OCI-LY7 (cell line): ENCODE measurements around the gene CNPPD1. TPM values are rescaled to one million over a fixed set of nuclear protein-coding genes. Genes with fewer than 3 reads are reported as not detected.
A peak's percentile ranks its signal among the peaks of the same experiment; 100 is the strongest.

Experiments used
- BruUV-seq: library from RNA; stranded (reverse); fragments of 400-500 nt; replicated peaks from 2 replicates; lab custom pipeline; 2021; lab: Mats Ljungman, UMichigan
- CTCF ChIA-PET: fragments of 300-600 bp; sonication (Branson Sonifier 250); formaldehyde crosslinking; loops from one replicate; lab custom pipeline; 2022; ENCODE audit warnings: antibody characterized with exemption; ENCODE audit not compliant: unreplicated experiment; lab: Charles Lee
- POLR2A ChIA-PET: fragments of 300-600 bp; sonication (Branson Sonifier 250); formaldehyde crosslinking; loops from one replicate; lab custom pipeline; 2022; ENCODE audit warnings: antibody characterized with exemption; lab: Charles Lee
- DNase-seq: peaks from one replicate; pipeline ENCODE4 v3.0.0-alpha.2; 2015; ENCODE audit warnings: low spot score
- H2AFZ ChIP-seq: fragments of 200-600 bp; sonication (generic), shearing (Covaris generic); 2 replicates; pipeline ENCODE4 v1.6.1; 2014; ENCODE audit warnings: mild to moderate bottlenecking, antibody characterized with exemption, low read length, moderate library complexity
- H3K27ac ChIP-seq: fragments of 200-600 bp; sonication (generic); 2 replicates; pipeline ENCODE4 v1.5.1; 2014; ENCODE audit warnings: mixed run types, low read depth, mild to moderate bottlenecking, moderate library complexity, low read length, inconsistent platforms; ENCODE audit not compliant: poor library complexity, severe bottlenecking
- H3K36me3 ChIP-seq: fragments of 200-600 bp; sonication (generic); 2 replicates; pipeline ENCODE4 v1.6.1; 2014; ENCODE audit warnings: mild to moderate bottlenecking, antibody characterized with exemption, low read length, moderate library complexity, mixed read lengths; ENCODE audit not compliant: insufficient read depth
- H3K4me1 ChIP-seq: fragments of 200-600 bp; sonication (generic); 2 replicates; pipeline ENCODE4 v1.5.1; 2014; ENCODE audit warnings: mild to moderate bottlenecking, low read length; ENCODE audit not compliant: insufficient read depth, poor library complexity, severe bottlenecking
- H3K4me2 ChIP-seq: fragments of 200-600 bp; sonication (generic); 2 replicates; pipeline ENCODE4 v1.6.1; 2014; ENCODE audit warnings: mild to moderate bottlenecking, low read length
- H3K4me3 ChIP-seq: fragments of 200-600 bp; sonication (generic); 2 replicates; pipeline ENCODE4 v1.5.1; 2014; ENCODE audit warnings: mild to moderate bottlenecking, low read depth, low read length; ENCODE audit not compliant: poor library complexity, severe bottlenecking
- H3K79me2 ChIP-seq: fragments of 200-600 bp; sonication (generic); 2 replicates; pipeline ENCODE4 v1.6.1; 2016; ENCODE audit warnings: low read depth, mild to moderate bottlenecking, low read length, moderate library complexity, mixed read lengths; ENCODE audit not compliant: insufficient read depth
- H3K9me2 ChIP-seq: fragments of 200-600 bp; sonication (generic); 2 replicates; pipeline ENCODE4 v1.6.1; 2016; ENCODE audit warnings: mild to moderate bottlenecking, low read length, mixed read lengths; ENCODE audit not compliant: insufficient read depth
- H3K9me3 ChIP-seq: fragments of 200-600 bp; sonication (generic); 2 replicates; pipeline ENCODE4 v1.6.1; 2014; ENCODE audit warnings: mild to moderate bottlenecking, mixed run types, low read length, mixed read lengths
- H4K20me1 ChIP-seq: fragments of 200-600 bp; sonication (generic); 2 replicates; pipeline ENCODE4 v1.6.1; 2014; ENCODE audit warnings: mild to moderate bottlenecking, antibody characterized with exemption, low read length, moderate library complexity, mixed read lengths; ENCODE audit not compliant: insufficient read depth
- CTCF ChIP-seq: fragments of 200-600 bp; sonication (generic); conservative IDR thresholded peaks from 2 replicates; pipeline ENCODE4 v1.5.1; 2014; ENCODE audit warnings: mild to moderate bottlenecking, antibody characterized with exemption, low read length, moderate library complexity, mixed read lengths
- EZH2phosphoT487 ChIP-seq: fragments of 200-600 bp; sonication (generic); IDR thresholded peaks from 2 replicates; pipeline ENCODE4 v1.6.1; 2018; ENCODE audit warnings: low read depth, borderline replicate concordance, mild to moderate bottlenecking, mixed run types, antibody characterized with exemption, low read length, moderate library complexity, mixed read lengths
- intact Hi-C: fragments of 100-400 bp; cut with micrococcal nuclease; formaldehyde crosslinking; loops from one replicate; pipeline ENCODE4 v1.10.0; 2022; ENCODE audit not compliant: unreplicated experiment
- total RNA-seq, 2 experiments: library from RNA; depleted of rRNA in 1 of 2; stranded (reverse); fragments of >200 nt in 1 of 2; shearing (Covaris generic) in 1 of 2; gene quantifications; 2 replicates each; pipeline ENCODE4 v1.2.3, GENCODE V29; 2014 to 2022

Gene CNPPD1
- total RNA-seq, 2 experiments from 2014 or later = 39.2 to 68.2 TPM

- Histone ChIP-seq H3K4me2 (no peak overlapping the region), H3K9me2 (no peaks in the 10 kb centered on the region), H4K20me1 (no peaks in the 10 kb centered on the region), H2AFZ (no peak overlapping the region), H3K79me2 (peaks cover 3% of the 10 kb centered on the region; the same call in 1 of the 2 replicates), H3K27ac (no peak overlapping the region), H3K36me3 (peaks cover 7% of the 10 kb centered on the region), H3K9me3 (no peaks in the 10 kb centered on the region), H3K4me1 (peaks cover 11% of the 10 kb centered on the region), H3K4me3 (no peak overlapping the region)
- CTCF ChIA-PET = interaction anchor here (1.0 kb wide), 1 partner anchor 13 kb away, joined by 4 read pairs; the partner anchor contains the start of gene CNPPD1
- intact Hi-C loops = no loop called here
- no peak for DNase-seq
- TF ChIP-seq EZH2phosphoT487 = no peak
- TF ChIP-seq CTCF = no peak
- POLR2A ChIA-PET = no interaction called here
- BruUV-seq = no TSS peak
Observed at GRCh38 chr2:219163156-219163555, 13.6 kb downstream of the CNPPD1 start.

- BruUV-seq = no TSS peak
Observed at GRCh38 chr2:219161097-219161496, 15.6 kb downstream of the CNPPD1 start.

More at GRCh38 chr2:219161097-219161496, 15.6 kb downstream of the CNPPD1 start:
- Histone ChIP-seq H3K9me3 (no peaks in the 10 kb centered on the region), H3K4me2 (peak overlapping the region; percentile 80), H3K79me2 (peaks cover 3% of the 10 kb centered on the region; the same call in 1 of the 2 replicates), H3K9me2 (no peaks in the 10 kb centered on the region), H2AFZ (peak overlapping the region; percentile 63; the same call in 1 of the 2 replicates), H3K36me3 (no peaks in the 10 kb centered on the region; the same call in 1 of the 2 replicates), H3K4me3 (peak overlapping the region; percentile 73), H3K27ac (peak overlapping the region; percentile 68), H3K4me1 (peaks cover 11% of the 10 kb centered on the region), H4K20me1 (no peaks in the 10 kb centered on the region)
- TF ChIP-seq CTCF = no peak
- no peak for TF ChIP-seq EZH2phosphoT487
- CTCF ChIA-PET = no interaction called here
- intact Hi-C loops = no loop called here
- POLR2A ChIA-PET = no interaction called here
- no peak for DNase-seq
